K562 treated with DMSO at 1 percent for 24 hours (cell line): ENCODE results near the gene VANGL1. TPM values are rescaled to one million over a fixed set of nuclear protein-coding genes. Genes with fewer than 3 reads are reported as not detected.

Source experiments
- total RNA-seq: library from RNA; unstranded; fragments of 300-600 nt; gene quantifications from 2 replicates; pipeline ENCODE4 v1.2.3, GENCODE V29; 2022; ENCODE audit warnings: low read depth; ENCODE audit not compliant: insufficient read depth

VANGL1 gene
- 10.0 and 10.3 TPM in 2 replicates for total RNA-seq

DNA sequence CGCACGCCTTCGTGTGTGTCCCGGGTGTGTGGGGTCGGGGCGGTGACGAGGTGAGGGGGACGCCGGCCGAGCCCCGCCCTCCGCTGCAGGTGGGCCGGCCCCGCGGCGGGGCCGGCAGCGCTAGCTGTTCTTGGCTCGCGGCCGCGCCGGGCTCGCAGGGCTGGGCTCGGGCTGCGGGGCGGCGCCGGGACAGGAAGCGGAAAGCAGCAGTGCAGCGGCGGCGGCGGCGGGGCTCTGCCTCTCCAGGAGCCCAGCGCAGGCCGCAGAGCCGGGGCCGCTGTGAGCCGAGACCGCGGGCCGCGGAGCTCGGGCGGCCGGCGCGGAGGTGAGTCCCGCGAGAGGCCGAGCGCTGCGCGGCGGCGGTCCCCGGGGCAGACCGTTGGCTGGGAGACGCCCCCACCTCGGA is at the start of gene VANGL1:
Gene VANGL1 (plus strand): TSS at position 209 of the 406 bp plus-strand sequence. CDS start 9,444 bp downstream, outside the sequence.

Other genes with a start within 250 kb of the VANGL1 start
- not detected in 2 replicates for gene CASQ2, start 126.7 kb downstream of the VANGL1 start, total RNA-seq
- gene NHLH2, start 199.2 kb downstream of the VANGL1 start, total RNA-seq: not detected in 2 replicates